HG02588 (cell line): ENCODE measurements around the gene GSTM2.
A peak's percentile ranks its signal among the peaks of the same experiment; 100 is the strongest.

Source experiments
- ATAC-seq: cut with Tn5 transposase; IDR thresholded peaks from one replicate; pipeline ENCODE4 v1.9.1; 2021; ENCODE audit warnings: mild to moderate bottlenecking, moderate library complexity; ENCODE audit not compliant: unreplicated experiment

The GSTM2 gene

DNA sequence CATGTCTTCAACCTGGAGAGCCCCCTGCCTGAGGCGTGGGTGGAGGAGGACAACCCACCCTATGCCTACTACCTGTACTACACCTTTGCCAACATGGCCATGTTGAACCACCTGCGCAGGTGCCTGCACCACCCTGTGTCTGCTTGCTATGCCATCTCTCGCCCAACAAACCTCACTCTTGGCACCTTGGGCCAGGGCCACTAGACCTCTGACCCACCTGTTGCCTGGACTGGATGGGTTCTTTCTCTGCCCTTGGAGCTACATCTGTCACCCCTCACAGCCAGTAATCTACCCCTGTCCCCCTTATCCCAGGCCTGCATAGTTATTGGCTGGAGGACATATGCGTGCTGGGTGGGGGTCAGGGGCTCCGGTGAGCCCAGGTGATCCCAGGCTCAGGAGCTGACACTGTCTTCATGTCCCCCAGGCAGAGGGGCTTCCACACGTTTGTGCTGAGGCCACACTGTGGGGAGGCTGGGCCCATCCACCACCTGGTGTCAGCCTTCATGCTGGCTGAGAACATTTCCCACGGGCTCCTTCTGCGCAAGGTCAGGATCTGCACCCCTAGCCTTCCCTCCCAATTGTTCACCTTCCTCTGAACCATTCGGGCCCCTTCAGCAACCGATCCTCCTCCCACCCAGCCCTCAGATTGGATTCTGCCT is 38.4 kb upstream of the GSTM2 start:
- ATAC-seq: no peak

- ATAC-seq: no peak
Measured at GRCh38 chr1:109630081-109630897, 37.6 kb upstream of the GSTM2 start.

GRCh38 chr1:109630898-109631512 is 36.9 kb upstream of the GSTM2 start:
- ATAC-seq: no peak

DNA sequence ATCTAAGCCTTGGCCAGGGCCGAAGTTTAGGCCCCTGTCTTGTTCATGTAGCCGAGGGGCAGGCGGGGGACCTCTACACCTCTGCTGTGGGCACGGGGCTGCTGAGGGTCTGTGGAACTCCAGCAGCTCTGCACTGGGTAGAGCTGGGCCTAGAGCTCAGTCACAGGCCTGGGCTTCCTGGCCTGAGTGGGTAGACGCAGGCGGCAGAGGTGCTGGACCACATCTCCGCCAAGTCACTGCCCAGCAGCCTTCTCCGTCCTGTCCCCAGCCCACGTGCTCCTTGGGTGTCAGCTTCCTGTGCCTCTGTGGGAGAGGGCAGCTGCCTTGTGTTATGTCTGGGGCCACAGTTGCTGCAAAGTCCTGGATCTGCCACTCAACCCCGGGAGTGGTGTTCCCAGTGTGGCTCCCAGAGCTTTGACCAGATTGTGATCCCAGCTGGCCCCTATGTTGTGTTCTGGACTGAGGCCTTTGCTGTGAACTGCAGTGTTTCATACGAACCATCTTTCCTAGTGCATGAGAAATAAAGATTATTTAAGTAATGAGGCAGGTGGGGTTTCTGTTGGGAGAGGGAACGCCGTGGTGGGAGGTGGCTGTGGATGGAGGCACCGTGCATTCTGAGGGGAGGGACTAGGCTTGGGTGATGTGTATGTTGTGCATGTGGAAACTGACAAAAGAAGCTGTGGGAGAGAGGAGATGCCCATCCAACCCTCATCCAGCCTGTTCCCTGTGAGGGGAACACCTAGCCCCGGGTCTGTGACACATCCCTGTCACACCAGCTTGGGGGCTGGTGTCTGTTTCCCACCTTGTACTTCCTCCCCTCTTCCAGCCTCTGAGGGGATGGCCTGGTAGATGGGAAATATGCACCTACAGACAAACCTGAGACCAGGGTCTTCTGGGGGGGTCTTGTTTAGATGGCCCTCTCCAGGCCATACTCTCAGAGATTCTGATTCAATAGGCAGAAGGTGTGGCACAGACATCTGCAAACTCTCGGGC is 36.0 kb upstream of the GSTM2 start:
- no peak for ATAC-seq

- ATAC-seq: no peak
Measured at GRCh38 chr1:109632671-109633346, 35.0 kb upstream of the GSTM2 start.

DNA sequence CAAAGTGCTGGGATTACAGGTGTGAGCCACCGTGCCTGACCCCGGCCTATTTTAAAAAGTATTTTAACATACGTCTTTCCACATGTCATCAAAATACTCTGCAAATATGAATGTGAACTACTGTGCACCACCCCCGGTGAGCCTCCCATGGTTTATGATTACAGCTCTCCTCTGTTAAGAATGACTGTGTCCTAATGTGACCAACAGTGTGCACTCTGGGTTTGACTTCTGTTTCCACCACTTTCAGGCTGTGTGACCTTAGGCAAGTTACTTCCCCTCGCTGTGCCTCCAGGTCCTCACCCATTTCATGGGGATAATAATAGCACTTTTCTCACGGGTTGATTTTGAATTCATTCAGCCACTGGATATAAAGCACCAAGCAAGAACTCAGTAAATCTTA is 33.6 kb upstream of the GSTM2 start:
- no peak for ATAC-seq

DNA sequence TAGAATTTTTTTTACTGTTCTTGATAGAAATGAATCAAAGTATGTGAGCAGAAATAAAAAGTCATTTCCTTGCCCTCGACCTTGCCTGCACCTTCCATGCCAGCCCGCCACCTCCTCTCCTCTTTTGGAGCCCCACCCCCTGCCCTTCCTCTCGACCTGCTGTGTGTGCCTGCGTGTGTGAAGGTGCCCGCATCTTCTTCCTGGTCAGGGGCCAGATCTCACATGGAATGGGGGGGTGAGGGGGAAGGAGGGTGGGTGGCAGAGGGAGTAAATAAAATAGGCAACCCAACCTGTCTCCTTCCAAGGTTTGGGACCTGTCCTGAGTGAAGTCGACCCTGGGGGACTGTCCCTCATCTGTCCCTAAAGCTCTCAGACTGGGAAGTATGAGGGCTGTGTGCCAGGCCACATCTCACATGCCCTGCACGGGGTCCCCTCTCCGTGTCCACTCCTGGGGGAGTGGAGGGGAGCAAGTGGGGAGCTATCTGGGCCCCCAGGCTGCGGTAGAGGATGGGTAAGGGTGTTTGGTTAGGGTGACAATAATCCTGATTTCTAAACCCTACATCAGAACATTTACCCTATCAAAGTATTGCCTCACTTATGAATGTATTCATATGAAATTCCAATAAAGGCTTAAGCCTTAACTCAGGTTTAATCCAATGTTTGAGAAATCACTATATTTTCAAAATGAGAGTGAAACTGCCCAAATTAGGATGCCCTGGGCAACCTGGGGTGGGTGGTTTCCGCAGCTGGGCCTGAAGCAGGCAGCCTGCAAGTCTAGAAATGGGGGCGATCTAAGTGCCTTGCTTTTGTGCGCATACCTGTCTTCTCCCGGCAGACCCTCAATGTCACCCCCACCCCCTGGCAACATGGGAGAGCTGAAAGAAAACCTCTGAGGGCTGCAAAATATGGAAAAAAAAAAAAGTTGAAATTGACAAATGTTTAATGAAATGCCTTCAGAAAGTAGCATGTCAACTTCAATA is 32.8 kb upstream of the GSTM2 start:
- ATAC-seq: no peak

DNA sequence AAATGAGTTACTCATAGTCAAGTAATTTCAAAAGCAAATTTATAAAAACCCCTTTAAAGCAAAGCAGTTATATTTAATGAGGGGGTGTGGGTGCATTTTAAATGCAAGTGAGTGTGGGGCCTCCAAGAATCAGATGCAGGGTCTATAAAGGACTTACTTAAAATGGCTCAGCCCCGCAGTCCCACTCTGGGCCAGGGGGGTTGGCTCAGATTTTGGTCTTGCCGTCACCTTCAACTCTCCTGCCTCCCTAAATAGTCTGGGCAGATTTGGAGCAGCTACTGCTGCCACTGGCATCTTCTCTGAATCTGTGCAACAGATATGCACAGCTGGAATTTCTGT is 32.0 kb upstream of the GSTM2 start:
- no peak for ATAC-seq

- ATAC-seq: no peak
Measured at GRCh38 chr1:109636201-109636952, 31.5 kb upstream of the GSTM2 start.

DNA sequence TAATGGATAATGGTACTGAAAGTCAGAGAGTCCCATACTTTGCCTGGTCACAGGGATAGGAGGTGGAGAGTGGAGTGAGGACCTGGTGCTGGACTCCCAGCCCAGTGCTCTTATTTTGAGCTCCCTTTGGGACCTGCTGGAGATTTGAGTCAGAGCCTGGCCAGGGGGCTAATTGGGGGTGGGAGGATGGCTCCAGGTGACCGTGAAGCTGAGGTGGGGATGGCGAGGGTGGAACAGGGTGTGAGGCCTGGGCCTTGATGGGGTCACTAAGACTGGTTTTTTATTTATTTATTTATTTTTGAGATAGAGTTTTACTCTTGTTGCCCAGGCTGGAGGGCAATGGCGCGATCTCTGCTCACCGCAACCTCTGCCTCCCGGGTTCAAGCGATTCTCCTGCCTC is 30.4 kb upstream of the GSTM2 start:
- ATAC-seq: no peak

DNA sequence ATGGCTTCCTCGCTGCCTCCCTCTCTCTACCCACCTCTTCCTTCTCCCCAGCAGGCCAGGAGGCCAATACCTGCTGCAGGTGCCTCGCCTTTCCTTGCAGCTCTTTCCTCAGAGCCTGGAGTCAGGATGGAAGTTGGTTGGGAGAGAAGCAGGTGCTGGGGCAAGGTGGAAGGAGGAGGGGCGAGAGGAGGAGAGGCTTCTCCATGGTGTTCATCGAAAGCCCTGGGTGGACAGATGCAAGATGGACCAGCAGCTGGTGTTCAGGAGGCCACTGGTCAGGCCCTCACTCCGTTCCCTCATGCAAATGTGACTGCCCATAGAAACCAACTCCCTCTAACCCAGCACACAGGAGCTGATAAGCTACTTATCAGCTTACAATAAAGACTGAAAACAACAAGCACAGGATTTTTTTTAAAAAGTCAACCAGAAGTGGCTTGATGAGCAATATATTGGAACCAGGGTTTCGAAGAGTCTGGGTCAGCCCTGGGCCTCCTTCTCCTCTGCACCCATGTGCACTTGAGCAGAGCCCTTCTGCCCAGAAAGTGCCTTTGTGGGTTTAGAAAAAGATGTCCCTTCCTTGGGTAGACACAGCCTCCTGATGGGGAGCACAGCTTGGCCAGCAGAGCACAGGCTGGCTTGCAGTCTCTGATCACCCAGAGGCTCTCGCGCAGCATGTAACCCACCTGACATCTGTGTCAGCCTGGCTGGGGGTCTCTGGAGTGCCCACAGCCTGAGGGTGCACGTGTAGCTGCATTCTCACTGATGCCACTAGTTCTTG is 28.6 kb upstream of the GSTM2 start:
- ATAC-seq: no peak

DNA sequence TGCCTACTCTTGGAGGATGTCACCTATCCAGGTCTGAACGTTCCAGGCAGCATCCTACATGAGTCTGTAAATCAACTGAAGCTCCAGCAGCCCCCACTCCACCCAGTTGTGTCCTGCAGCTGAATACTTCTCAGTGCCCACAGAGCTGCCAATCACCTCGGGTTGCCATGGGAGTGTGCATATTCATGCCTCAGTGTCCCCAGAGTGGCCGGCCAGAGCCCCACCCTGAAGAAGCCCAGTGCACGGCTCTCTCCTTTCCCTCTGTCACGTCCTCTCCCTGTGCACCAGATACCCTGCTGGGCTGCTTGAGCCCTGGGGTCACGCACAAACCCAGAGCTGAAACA is 28.0 kb upstream of the GSTM2 start:
- no peak for ATAC-seq

- peak; percentile 62 for ATAC-seq
Measured at GRCh38 chr1:109640285-109640865, 27.5 kb upstream of the GSTM2 start.

GRCh38 chr1:109641078-109641740 is 26.6 kb upstream of the GSTM2 start:
- no peak for ATAC-seq

DNA sequence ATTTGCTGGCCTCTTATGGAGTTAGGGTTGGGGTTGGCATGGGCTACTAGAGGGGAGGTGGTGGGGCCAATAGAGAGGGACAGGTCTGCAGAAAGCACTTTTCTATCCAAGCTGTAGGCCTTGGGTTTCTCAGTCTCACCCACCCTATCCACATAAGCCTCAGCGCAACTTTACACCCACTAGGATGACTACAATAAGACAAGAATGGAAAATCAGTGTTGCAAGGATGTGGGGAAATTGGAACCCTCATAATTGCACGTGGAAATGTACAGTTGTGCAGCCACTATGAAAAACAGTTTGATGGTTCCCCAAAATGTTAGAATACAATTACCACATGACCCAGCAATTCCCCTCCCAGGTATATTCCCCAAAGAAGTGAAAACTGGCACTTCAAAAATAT is 26.0 kb upstream of the GSTM2 start:
- no peak for ATAC-seq

- no peak for ATAC-seq
Measured at GRCh38 chr1:109642626-109643025, 25.2 kb upstream of the GSTM2 start.
